ENCODE results near the gene CEACAM3. TPM values are rescaled to one million over a fixed set of nuclear protein-coding genes. Genes with fewer than 3 reads are reported as not detected.
A peak's percentile ranks its signal among the peaks of the same experiment; 100 is the strongest.

CEACAM3 gene
- polyA plus RNA-seq, 2 of the 4 experiments (the other 2 are of a cell fraction), result not detected

DNA sequence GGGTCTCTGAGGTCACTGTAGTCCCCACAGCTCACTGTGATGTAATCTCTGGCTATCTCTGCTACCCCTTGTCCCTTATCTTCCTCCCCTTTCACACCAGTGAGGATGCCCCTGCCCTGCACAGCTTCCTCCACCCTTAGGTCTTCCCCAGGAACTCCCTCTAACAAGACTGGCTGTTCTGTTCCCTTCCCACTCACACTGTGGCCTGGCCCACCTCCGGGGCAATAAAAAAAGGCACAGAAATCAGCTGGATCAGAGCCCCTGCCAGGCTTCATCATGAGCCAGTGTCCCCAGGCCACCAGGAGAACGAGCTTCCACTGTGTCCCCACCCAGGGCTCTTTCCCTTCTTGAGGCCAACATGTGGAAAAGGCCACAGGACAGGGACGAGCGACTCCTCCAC lies 4.6 kb downstream of the CEACAM3 start:
- FAIRE-seq (no peak), ATAC-seq (no peak), DNase-seq (ENCODE audit: low read depth in 1 of 2, low spot score in 1 of 2) (no peak)
- H3K4me3 ChIP-seq, result no peak overlapping the region
- CTCF ChIA-PET, result interaction anchor here (1.1 to 19.4 kb wide), 10 partner anchors 7 to 159 kb away, joined by 3 to 428 read pairs (median 11); partner anchors contain the start of genes CEACAM3 and CEACAM6
- TF ChIP-seq NFE2L2 (conservative IDR thresholded peaks at IDR 0.05; ENCODE audit: low read length) (no peak), MAZ (IDR thresholded peaks at IDR 0.05; ENCODE audit: borderline replicate concordance, low read depth, low read length) (no peak), RARB (CRISPR knock-in tag; IDR thresholded peaks at IDR 0.05) (no peak), SMC3 (IDR thresholded peaks at IDR 0.05) (no peak), HDAC2 (IDR thresholded peaks at IDR 0.05) (no peak), BCL3 (IDR thresholded peaks at IDR 0.05) (no peak)
- TF ChIP-seq, protein P1, sequence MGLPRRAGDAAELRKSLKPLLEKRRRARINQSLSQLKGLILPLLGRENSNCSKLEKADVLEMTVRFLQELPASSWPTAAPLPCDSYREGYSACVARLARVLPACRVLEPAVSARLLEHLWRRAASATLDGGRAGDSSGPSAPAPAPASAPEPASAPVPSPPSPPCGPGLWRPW (IDR thresholded peaks at IDR 0.05), result no peak
- WGBS (ENCODE audit: missing lambda C conversion rate), result 28% methylated on average over 4 of the region's 4 CpGs
- H3K4me2 ChIP-seq, result no peak overlapping the region
- POLR2A ChIA-PET, result no interaction called here
- peaks cover 10% of the 10 kb centered on the region for H3K9me3 ChIP-seq
- no peak overlapping the region for H3K27ac ChIP-seq
- 0 out of 3 replicates have a peak, but pooled peaks cover 5% of the 10 kb centered on the region for H3K4me1 ChIP-seq

- POLR2A ChIA-PET, result no interaction called here
- FAIRE-seq (peak; percentile 43), DNase-seq (ENCODE audit: low read depth in 1 of 2, low spot score in 1 of 2) (no peak), ATAC-seq (no peak)
- no peak overlapping the region for H3K4me3 ChIP-seq
- no peak for TF ChIP-seq HOXB5 (CRISPR knock-in tag; IDR thresholded peaks at IDR 0.05)
- no peak for TF ChIP-seq ESRRA (IDR thresholded peaks at IDR 0.05; ENCODE audit: borderline replicate concordance, low read length)
- no peak for TF ChIP-seq KDM5A (IDR thresholded peaks at IDR 0.05)
- TF ChIP-seq, protein P2, sequence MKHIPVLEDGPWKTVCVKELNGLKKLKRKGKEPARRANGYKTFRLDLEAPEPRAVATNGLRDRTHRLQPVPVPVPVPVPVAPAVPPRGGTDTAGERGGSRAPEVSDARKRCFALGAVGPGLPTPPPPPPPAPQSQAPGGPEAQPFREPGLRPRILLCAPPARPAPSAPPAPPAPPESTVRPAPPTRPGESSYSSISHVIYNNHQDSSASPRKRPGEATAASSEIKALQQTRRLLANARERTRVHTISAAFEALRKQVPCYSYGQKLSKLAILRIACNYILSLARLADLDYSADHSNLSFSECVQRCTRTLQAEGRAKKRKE (CRISPR knock-in tag; IDR thresholded peaks at IDR 0.05; ENCODE audit: low read depth), result no peak
- TF ChIP-seq, protein P3, sequence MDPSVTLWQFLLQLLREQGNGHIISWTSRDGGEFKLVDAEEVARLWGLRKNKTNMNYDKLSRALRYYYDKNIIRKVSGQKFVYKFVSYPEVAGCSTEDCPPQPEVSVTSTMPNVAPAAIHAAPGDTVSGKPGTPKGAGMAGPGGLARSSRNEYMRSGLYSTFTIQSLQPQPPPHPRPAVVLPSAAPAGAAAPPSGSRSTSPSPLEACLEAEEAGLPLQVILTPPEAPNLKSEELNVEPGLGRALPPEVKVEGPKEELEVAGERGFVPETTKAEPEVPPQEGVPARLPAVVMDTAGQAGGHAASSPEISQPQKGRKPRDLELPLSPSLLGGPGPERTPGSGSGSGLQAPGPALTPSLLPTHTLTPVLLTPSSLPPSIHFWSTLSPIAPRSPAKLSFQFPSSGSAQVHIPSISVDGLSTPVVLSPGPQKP (IDR thresholded peaks at IDR 0.05; ENCODE audit: low read depth, low read length), result no peak
- TF ChIP-seq CTCF (IDR thresholded peaks at IDR 0.05), result no peak
- TF ChIP-seq KDM1A (IDR thresholded peaks at IDR 0.05; ENCODE audit: low read depth), result no peak
- no peak for TF ChIP-seq EHF (CRISPR knock-in tag; IDR thresholded peaks at IDR 0.05)
- TF ChIP-seq FOXS1 (CRISPR knock-in tag; IDR thresholded peaks at IDR 0.05), result no peak
- no peak for TF ChIP-seq ZNF302 (CRISPR knock-in tag; IDR thresholded peaks at IDR 0.05)
- no peak for TF ChIP-seq POLR2AphosphoS2 (conservative IDR thresholded peaks at IDR 0.05; ENCODE audit: low read length)
- no peak for TF ChIP-seq E2F6 (IDR thresholded peaks at IDR 0.05; ENCODE audit: borderline replicate concordance, low read depth)
- TF ChIP-seq EHMT2 (IDR thresholded peaks at IDR 0.05; ENCODE audit: low read depth), result no peak
- no peak for TF ChIP-seq POLR2A (IDR thresholded peaks at IDR 0.05; ENCODE audit: low read length)
- no peak for TF ChIP-seq HOXA7 (CRISPR knock-in tag; IDR thresholded peaks at IDR 0.05)
- TF ChIP-seq USF2 (IDR thresholded peaks at IDR 0.05), result no peak
- no peak for TF ChIP-seq REST (IDR thresholded peaks at IDR 0.05)
- no peak for TF ChIP-seq CHD4 (IDR thresholded peaks at IDR 0.05; ENCODE audit: borderline replicate concordance)
- TF ChIP-seq RARB (CRISPR knock-in tag; IDR thresholded peaks at IDR 0.05), result no peak
- no peak overlapping the region for H3K4me2 ChIP-seq
- CTCF ChIA-PET, result interaction anchor here (0.9 to 19.4 kb wide), 13 partner anchors 8 to 232 kb away, joined by 3 to 428 read pairs (median 4); partner anchors contain the start of genes CEACAM3 and CEACAM6
- 0 out of 3 replicates have a peak, but pooled peaks cover 5% of the 10 kb centered on the region for H3K4me1 ChIP-seq
- no peak overlapping the region for H3K27ac ChIP-seq
- peaks cover 10% of the 10 kb centered on the region for H3K9me3 ChIP-seq
- 41% methylated on average over 2 of the region's 2 CpGs for WGBS (ENCODE audit: missing lambda C conversion rate)
Observed at GRCh38 chr19:41801792-41802211, 5.4 kb downstream of the CEACAM3 start.

All from A549 (cell line).